NCI-H510A treated with DMSO at 0.1 percent for 48 hours (cell line): Measurements from ENCODE around the gene TMEM242.
"Not testable (repeated sequence)": the region's sequence is repeated elsewhere in the genome, so short reads cannot be mapped to it uniquely, and the experiment has no call there.

Experiments used
- DNase-seq: peaks from one replicate; lab custom pipeline; 2025; lab: John Stamatoyannopoulos, UW

Gene TMEM242

GRCh38 chr6:157323255-157323965, at the start of gene TMEM242:
TSS of gene TMEM242 (minus strand) at chr6:157323519. CDS start at chr6:157323499, 20 bp downstream.
- no peak for DNase-seq

- DNase-seq: no peak
Observed at GRCh38 chr6:157372501-157373280, 49.4 kb upstream of the TMEM242 start.

- DNase-seq: no peak
Observed at GRCh38 chr6:157370755-157371154, 47.4 kb upstream of the TMEM242 start.

- DNase-seq: no peak
Observed at GRCh38 chr6:157368359-157369049, 45.2 kb upstream of the TMEM242 start.

GRCh38 chr6:157366648-157367047, 43.3 kb upstream of the TMEM242 start:
- no peak for DNase-seq

- no peak for DNase-seq
Observed at GRCh38 chr6:157364705-157365104, 41.4 kb upstream of the TMEM242 start.

- no peak for DNase-seq
Observed at GRCh38 chr6:157361886-157362285, 38.6 kb upstream of the TMEM242 start.

GRCh38 chr6:157358287-157358686, 35.0 kb upstream of the TMEM242 start:
- DNase-seq: no peak

GRCh38 chr6:157346373-157346772, 23.1 kb upstream of the TMEM242 start:
- no peak for DNase-seq

GRCh38 chr6:157343732-157344131, 20.4 kb upstream of the TMEM242 start:
- DNase-seq: no peak

GRCh38 chr6:157339432-157339831, 16.1 kb upstream of the TMEM242 start:
- DNase-seq: no peak

GRCh38 chr6:157337751-157338150, 14.4 kb upstream of the TMEM242 start:
- DNase-seq: no peak

- not testable (repeated sequence) for DNase-seq
Observed at GRCh38 chr6:157337276-157337675, 14.0 kb upstream of the TMEM242 start.

GRCh38 chr6:157335829-157336228, 12.5 kb upstream of the TMEM242 start:
- no peak for DNase-seq

GRCh38 chr6:157333956-157334355, 10.6 kb upstream of the TMEM242 start:
- DNase-seq: no peak

- DNase-seq: no peak
Observed at GRCh38 chr6:157333537-157333936, 10.2 kb upstream of the TMEM242 start.

GRCh38 chr6:157332813-157333212, 9.5 kb upstream of the TMEM242 start:
- DNase-seq: no peak

- no peak for DNase-seq
Observed at GRCh38 chr6:157330831-157331230, 7.5 kb upstream of the TMEM242 start.

- DNase-seq: no peak
Observed at GRCh38 chr6:157329829-157330228, 6.5 kb upstream of the TMEM242 start.

GRCh38 chr6:157328108-157328692, 4.9 kb upstream of the TMEM242 start:
- DNase-seq: no peak

- no peak for DNase-seq
Observed at GRCh38 chr6:157326979-157327378, 3.7 kb upstream of the TMEM242 start.

GRCh38 chr6:157325069-157325805, 1.9 kb upstream of the TMEM242 start:
- no peak for DNase-seq
